Psoas muscle (tissue), 8 donors: ENCODE results near the gene ELOVL5. TPM values are rescaled to one million over a fixed set of nuclear protein-coding genes. Genes with fewer than 3 reads are reported as not detected.

ENCODE experiments used
- ATAC-seq, 4 donors: fragments of 200-7000 bp; cut with Tn5 transposase; one replicate each; pipeline ENCODE4 v1.9.1; 2020; ENCODE audit warnings: moderate library complexity in 3 of 4, mild to moderate bottlenecking in 2 of 4
- DNase-seq, 2 donors: peaks; one replicate each; pipeline ENCODE4 v3.0.0-alpha.2; 2020
- H3K27ac ChIP-seq: fragments of 200-600 bp; one replicate; pipeline ENCODE4 v1.8.0; 2022
- H3K27me3 ChIP-seq, 3 donors: fragments of 200-600 bp in 1 of 3; one replicate each; pipeline versions ENCODE4 v1.6.1 to v1.8.0; 2013 to 2022; ENCODE audit warnings: low read length in 2 of 3, mild to moderate bottlenecking in 2 of 3, moderate library complexity in 1 of 3; ENCODE audit not compliant: insufficient read depth in 3 of 3
- H3K36me3 ChIP-seq, 2 donors: fragments of 200-600 bp in 1 of 2; one replicate each; pipeline versions ENCODE4 v1.6.1 to v1.8.0; 2013 to 2022; ENCODE audit warnings: low read depth in 1 of 2, mild to moderate bottlenecking in 1 of 2, moderate library complexity in 1 of 2; ENCODE audit not compliant: insufficient read depth in 1 of 2
- H3K4me1 ChIP-seq: fragments of 200-600 bp; one replicate; pipeline ENCODE4 v1.8.0; 2022
- H3K4me3 ChIP-seq: fragments of 200-600 bp; one replicate; pipeline ENCODE4 v1.8.0; 2022; ENCODE audit warnings: mild to moderate bottlenecking
- H3K9me3 ChIP-seq: fragments of 200-600 bp; one replicate; pipeline ENCODE4 v1.8.0; 2022
- WGBS, 3 donors: extraction: QIAGEN DNeasy Blood & Tissue Kit; methylation state at CpG; one replicate each; pipeline versions ENCODE4 v1.1.6 to v1.1.7; 2013; 5-methylcytosine and 5-hydroxymethylcytosine counted together
- intact Hi-C, 2 donors: fragments of 100-400 bp; cut with DNase I; formaldehyde crosslinking; loops; one replicate each; pipeline versions ENCODE4 v1.11.0 to v1.14.2; 2022
- polyA plus RNA-seq, 3 donors: library from polyadenylated mRNA; stranded (reverse); fragments of 200-250 nt; gene quantifications; one replicate each; pipeline ENCODE4 v1.2.3, GENCODE V29; 2013
- total RNA-seq, 4 donors: library from RNA; stranded (reverse); fragmentation: NEBNext Ultra II Directional in 2 of 4; extraction: Animal tissue kit (Norgen Biotek cat#: 25700) in 2 of 4; gene quantifications; one replicate each; pipeline versions ENCODE4 v1.2.1 to v1.2.4, GENCODE V29; 2021 to 2023
- TF ChIP-seq, protein P1 (sequence below): fragments of 200-600 bp; IDR thresholded peaks from one replicate; pipeline ENCODE4 v1.8.0; 2022; ENCODE audit warnings: antibody characterized with exemption
- donor health status: healthy with polysubstance abuse.
- donor health status: DM: no; HTN: no; CAD: no; lungs with moderate emphysema.
- donor health status: Bipolar disorder and iron deficiency.
- donor health status: healthy.
- donor health status: DM: yes; HTN: yes; CAD: no.
- donor health status: DM: no; HTN: no; CAD: no.
- donor health status: DM: no; HTN: no; CAD: no.
- donor health status: DM: yes; HTN: yes; CAD: no.

The ELOVL5 gene
- total and polyA plus RNA-seq, 7 donors: 4.8 to 14.4 (median 7.5) TPM

DNA sequence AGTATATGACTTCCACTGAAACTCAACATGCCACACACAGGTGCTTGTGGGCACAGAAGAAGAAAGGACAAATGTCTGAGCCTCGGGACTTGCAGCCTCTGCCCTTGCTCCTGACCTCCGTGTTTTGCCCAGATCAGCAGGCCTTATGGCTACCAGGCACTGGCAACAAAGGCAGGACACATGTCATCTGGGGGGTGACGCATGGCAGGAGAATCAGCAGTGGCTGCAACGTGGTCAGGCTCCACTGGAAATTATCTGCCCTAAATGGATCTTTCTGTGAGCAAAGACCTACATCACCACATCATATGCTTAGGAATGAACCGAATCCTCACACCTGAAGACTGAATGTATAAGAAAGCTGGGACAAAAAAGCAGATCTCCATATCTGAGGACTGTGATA is 78.9 kb downstream of the ELOVL5 start:
- peaks cover 0 to 33% of the 10 kb centered on the region in 2 donors for H3K36me3 ChIP-seq

DNA sequence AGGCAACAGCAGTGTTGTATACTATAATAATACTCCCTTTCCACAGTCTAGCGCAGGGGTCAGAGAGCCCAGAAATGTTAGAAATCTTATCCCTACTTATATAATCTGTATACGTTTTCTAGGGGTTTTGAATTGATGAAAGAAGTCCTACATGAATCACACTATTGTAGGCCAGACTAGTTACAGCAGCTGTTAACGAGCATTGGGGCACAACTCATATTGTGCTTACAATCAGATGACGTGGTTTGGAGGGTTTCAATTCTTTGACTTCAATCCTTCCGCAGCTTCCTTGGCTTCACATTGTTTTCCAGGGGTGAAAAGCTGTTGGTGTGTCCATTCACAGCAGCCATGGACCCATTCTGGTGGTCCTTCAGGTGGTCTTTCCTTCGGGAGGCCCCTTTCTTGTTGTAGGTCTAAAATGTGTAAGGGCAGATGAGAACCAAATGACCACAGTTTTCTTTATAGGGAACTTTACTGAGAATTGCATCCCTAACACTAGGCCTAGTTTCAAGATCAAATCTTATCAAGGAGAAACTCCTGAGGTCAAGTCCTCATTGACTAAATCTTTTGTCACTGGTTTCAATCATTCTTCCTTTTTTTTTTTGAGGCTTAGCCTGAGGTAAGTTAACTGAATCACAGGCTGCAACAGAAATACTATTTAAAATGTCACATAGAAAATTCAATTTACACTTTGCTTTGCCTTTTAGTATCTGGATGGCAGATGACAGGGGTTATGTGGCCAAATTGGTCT is 79.7 kb downstream of the ELOVL5 start:
- Histone ChIP-seq H3K9me3 (no peaks in the 10 kb centered on the region), H3K27me3 (no peaks in the 10 kb centered on the region), H3K4me3 (no peak overlapping the region), H3K36me3 (peaks cover 0 to 28% of the 10 kb centered on the region in 2 donors), H3K4me1 (peaks cover 3% of the 10 kb centered on the region), H3K27ac (no peak overlapping the region)
- intact Hi-C loops: no loop called here
- TF ChIP-seq, protein P1, sequence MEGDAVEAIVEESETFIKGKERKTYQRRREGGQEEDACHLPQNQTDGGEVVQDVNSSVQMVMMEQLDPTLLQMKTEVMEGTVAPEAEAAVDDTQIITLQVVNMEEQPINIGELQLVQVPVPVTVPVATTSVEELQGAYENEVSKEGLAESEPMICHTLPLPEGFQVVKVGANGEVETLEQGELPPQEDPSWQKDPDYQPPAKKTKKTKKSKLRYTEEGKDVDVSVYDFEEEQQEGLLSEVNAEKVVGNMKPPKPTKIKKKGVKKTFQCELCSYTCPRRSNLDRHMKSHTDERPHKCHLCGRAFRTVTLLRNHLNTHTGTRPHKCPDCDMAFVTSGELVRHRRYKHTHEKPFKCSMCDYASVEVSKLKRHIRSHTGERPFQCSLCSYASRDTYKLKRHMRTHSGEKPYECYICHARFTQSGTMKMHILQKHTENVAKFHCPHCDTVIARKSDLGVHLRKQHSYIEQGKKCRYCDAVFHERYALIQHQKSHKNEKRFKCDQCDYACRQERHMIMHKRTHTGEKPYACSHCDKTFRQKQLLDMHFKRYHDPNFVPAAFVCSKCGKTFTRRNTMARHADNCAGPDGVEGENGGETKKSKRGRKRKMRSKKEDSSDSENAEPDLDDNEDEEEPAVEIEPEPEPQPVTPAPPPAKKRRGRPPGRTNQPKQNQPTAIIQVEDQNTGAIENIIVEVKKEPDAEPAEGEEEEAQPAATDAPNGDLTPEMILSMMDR: no peak
- ATAC-seq: no peak
- WGBS, 3 donors: 95% methylated on average over 6 of the region's 6 CpGs
- DNase-seq: no peak

More for the DNA sequence above, 78.9 kb downstream of the ELOVL5 start:
- 87 to 94% (median 90%) methylated on average over 5 of the region's 5 CpGs for WGBS, 3 donors
- no peak for DNase-seq
- intact Hi-C loops: no loop called here
- H3K4me3 ChIP-seq: no peak overlapping the region
- no peak overlapping the region for H3K27ac ChIP-seq
- H3K27me3 ChIP-seq: no peaks in the 10 kb centered on the region
- no peaks in the 10 kb centered on the region for H3K4me1 ChIP-seq
- ATAC-seq: no peak
- TF ChIP-seq, protein P1: no peak
- H3K9me3 ChIP-seq: no peaks in the 10 kb centered on the region

DNA sequence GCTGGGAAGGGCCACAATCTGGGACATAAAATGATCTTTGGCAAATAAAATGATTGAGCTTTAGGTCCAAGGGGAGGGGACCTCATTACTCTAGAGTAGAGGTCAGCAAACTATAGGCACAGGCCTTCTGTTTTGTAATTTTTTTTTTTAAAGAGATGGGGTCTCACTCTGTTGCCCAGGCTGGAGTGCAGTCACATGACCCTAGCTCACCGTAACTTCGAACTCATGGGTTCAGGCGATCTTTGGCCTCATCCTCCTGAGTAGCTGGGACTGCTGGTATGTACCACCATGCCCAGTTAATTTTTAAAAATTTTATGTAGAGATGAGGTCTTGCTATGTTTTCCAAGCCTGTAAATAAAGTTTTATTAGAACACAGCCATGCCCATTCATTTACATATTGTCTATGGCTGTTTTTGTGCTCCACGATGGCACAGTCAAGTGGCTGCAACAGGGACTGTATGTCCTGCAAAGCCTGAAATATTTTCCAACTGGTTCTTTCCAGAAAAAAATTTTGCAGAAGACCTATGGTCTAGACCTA is 82.1 kb downstream of the ELOVL5 start:
- H3K36me3 ChIP-seq: peaks cover 0 to 19% of the 10 kb centered on the region in 2 donors
- 97 to 99% (median 97%) methylated on average over 4 of the region's 4 CpGs for WGBS, 3 donors
- no peak overlapping the region for H3K4me3 ChIP-seq
- H3K27me3 ChIP-seq: no peaks in the 10 kb centered on the region
- H3K4me1 ChIP-seq: peaks cover 3% of the 10 kb centered on the region
- ATAC-seq (no peak), DNase-seq (no peak)
- intact Hi-C loops: no loop called here
- H3K27ac ChIP-seq: no peak overlapping the region
- TF ChIP-seq, protein P1: no peak
- H3K9me3 ChIP-seq: no peaks in the 10 kb centered on the region

DNA sequence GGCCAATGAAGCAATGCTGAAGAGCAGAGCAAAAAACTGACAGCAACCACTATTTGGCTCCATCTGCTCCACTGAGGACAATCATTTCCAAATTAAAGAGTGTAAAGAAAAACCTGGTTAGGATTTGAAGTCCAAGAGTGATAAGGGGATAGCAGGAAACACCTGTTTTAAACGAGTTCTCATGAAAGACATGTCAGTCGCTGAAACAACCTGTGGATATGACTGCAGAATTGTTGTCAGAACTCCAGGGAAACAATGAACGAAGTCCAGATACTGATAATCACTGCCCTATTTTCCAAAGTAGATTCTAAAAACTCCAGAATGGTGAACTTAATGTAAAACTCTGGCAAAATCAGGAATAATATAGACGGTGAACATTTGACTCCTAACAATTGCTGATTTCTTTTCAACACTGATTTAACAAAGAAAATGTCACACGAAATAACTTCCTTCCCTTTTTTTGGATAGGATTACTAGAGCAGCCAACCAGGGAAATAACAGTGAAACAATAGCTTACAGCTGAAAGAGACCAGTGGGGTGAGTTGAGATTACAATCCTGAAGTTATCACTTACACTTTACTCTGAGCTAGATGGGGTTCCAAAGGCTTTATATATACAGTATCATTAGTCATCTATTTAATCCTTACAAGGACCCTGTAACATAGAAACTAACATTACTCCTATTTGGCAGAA is 83.7 kb downstream of the ELOVL5 start:
- Histone ChIP-seq H3K9me3 (no peaks in the 10 kb centered on the region), H3K36me3 (peaks cover 0 to 11% of the 10 kb centered on the region in 2 donors), H3K27ac (no peak overlapping the region), H3K27me3 (no peaks in the 10 kb centered on the region), H3K4me3 (no peak overlapping the region), H3K4me1 (peaks cover 3% of the 10 kb centered on the region)
- ATAC-seq: no peak
- DNase-seq: no peak
- 58 to 66% (median 65%) methylated on average over 5 of the region's 5 CpGs for WGBS, 3 donors
- intact Hi-C loops: no loop called here
- TF ChIP-seq, protein P1: no peak
